Measurements from ENCODE around the gene NKX2-1.
"Not testable (repeated sequence)": the region's sequence is repeated elsewhere in the genome, so short reads cannot be mapped to it uniquely, and the experiment has no call there.

NKX2-1 gene

DNA sequence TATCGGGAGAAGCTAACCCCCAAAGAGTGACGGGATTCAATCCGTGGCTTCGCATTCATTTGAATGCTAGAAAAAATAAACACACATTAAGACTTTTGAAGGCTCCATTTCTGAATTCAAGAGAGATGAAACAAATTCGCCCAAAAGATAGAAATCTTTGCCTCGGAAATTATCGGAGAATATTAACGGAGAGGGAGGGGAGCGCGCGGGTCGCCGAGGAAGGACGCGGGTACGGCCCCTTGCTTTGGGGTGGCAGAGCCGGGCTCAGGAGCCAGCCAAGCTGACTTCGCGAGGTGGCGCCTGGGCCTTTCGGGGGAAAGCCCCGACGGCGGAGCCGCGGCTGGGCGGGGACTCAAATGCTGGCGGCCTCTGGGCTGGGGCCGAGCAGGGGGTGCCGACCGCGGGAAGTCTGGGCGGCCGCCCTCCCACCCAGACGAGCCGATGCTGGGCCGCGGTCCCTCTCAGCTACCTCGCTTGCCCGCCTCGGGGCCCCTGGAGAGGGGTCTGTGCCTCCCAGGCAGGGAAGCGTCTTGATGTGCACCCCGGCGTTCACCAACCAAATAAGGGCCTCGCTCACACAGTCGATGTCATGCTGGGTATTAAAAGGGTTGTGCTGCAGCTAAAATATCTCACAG is 14.7 kb downstream of the NKX2-1 start:
- DNase-seq = no peak

DNA sequence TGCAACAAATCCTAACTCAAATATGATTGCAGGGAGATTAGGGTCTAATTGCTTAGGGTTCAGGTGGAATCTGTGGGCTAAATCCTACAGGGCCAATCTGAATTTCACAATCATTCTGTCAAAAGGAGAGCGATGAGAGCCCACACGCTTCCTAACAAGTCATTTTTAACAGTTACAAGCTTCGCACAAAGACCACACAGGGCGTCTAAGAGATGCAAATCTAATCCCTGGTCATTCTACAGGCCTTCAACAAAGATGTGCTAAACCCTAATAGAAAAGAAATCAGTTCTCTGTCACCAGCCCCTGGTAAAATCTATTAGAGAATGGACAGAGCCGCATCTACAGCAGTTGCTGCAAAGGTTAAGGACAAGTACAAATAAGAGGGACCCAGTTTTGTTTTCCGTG is 15.3 kb downstream of the NKX2-1 start:
- no peak for DNase-seq

DNA sequence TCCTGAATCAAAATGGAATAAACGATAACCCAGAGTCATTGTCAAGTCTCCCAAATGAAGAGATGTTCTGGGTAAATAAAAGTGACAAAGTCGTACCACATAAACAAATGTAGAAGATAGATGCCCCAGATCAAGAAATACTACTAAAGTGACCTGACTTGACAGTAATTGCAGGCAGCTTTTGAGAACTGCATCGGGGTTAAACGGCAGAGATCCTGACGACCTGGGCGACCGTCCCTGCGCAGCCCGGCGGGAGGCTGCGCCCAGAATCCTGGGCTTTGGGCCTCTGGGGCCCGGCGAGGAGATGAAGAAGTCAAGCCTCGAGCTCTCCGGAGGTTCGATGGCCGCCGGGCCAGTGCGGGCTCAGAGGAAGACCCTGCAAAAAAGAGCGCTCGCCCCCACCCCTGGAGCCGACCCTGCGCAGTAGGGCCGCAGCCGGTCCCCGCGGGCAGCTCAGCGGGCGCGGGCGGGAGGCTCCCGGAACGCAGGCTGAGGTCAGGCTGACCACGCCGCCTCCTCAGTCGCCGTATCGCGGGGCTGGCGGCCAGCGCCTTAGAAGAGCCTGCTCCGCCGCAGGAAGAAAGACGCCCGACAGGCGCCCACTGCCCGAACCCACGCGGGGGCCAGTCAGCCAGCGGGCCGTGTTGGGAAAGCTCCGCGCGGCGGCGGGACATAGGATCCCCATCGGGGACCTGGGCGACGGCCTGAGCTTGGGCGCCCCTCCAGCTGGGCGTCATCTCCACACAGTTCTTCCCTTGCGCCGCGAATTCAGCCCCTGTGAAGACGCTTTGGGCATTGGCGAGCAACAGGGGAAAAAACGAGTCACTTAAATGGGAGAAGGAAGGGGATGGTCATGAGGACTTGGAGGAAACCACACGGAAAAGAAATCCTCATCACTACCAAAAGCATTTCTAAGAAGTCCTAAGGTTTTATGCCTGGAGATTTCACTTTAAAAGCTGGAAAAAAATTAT is 16.0 kb downstream of the NKX2-1 start:
- DNase-seq = no peak

DNA sequence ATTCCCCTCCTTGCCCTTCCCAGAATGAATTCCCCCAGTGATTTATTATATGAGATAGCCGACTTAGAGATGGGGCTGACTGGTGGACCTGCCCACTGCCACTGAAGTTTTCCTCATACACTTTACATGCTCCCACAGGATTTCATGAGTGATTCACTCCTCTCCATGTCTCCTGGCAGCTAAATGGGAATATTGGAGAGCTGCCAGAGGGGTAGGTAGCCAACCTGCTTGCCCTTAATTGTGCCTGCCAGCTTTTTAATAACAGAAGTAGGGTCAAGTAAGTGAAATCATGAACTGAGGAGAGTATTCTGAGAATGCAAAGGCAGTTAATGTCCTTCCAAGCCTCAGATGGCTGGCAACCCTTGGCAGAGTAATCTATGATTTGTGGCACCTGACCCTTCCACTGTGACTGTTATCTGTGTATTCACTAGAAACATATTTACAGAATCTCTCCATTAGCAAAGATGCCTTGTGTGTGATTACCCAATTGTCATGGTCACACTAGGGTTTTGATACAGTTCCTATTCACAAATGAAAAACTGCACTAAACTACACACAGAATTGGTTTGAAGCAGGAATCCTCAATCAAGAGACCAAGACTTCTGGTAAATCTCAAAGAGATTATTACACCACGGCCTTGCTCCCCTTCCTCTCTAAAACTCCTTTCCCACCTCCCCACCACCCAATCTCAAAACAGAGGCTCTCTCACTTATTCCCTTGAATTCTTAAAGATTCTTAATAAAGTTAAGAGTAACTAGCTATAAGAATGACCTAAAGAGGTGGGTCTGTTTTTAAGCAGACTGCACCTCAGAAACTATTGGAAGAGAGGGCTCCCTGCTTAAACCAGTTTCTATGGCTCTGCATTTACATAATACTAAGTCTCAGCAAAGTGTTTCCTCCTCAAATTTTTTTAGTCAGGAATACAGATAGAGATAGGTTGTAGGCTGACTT is 17.2 kb downstream of the NKX2-1 start:
- DNase-seq = no peak

DNA sequence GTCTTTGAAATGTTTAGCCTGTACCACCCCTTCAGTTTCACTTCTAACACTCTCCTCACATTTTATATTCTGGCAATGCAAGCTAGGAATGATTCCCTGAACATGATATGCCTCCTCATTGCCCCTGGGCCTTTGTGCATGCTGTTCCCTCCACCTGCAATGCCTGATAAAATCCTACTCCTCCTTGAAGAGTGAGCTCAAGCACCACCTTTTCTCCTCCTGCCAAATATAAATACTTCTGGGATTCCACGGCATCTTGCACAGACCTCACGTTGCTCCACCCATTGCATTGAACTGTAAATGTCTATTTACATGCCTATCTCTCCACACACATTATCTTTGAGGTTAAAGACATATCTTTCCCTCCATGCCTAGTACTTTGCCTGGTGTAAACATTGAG is 21.1 kb downstream of the NKX2-1 start:
- no peak for DNase-seq

DNA sequence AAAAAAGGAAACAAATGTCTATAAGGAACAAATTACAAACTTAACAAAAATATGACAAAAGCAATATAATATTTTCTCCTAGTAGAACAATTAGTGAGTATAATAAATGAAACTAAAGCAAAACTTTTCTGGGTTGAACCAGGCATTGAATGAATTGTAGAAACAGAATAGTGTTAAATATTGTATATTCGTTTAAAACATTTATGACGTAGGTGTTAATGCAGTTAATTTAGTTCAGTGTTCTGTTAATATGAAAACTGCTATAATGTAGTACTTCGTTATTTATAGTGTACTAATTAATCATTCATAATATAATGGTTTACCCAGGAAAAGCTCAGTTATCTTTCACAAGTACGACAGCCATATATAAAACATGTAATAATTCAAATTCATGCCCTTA is 23.7 kb downstream of the NKX2-1 start:
- no peak for DNase-seq

DNA sequence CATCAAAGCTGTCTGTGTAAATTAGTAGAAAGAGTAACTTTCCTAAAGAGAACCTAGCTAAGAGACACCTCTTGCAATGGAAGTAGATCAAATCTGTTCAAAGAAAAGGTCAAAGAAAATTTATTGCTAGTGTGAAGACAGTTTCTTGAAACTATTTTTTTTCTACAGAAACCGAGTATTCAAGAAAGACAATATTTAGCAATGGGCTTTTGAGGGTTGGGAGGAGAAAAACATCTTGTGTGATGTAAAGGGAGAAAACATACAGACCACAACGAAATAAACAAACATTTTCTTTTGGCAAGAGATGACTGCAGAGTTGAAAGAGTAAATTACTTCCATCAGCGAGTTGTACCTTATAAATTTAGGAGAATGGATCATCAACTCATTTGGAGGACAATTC is 24.4 kb downstream of the NKX2-1 start:
- no peak for DNase-seq

DNA sequence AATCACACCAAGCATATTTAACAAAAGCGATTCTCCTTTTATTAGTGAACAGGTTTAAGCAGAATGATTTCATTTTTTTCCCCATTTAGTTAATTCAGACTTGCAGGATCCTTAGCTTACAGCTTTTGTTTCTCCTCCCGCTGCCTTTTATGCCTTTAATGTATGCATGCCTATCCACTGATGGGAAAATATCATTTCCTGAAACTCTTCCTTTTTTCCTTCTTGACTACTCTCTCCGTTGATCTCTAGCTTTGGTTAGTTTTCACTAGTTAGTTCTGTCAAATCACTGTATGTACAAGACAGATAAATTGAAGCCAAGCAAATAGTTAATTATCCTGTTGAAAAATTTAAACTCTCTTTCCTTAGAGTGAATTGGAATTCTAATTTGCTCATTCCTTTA is 26.3 kb downstream of the NKX2-1 start:
- no peak for DNase-seq

DNA sequence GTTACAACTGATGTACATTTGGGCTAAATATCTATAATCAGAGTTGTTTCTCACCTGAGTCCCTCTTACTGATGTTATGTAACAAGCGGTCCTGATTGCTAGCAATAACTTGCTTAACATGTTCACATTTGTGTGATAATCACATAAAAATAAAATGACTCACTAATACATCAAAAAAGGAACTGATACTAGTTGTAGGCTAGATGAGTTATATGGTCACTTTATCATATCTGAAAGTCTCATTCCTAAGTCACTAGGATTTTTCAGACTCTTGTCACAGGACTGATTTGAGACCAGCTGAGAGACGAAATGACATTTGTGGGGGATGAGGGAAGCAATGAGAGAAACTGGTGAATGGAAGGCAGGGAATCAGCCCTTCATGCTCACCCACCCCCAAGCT is 34.3 kb downstream of the NKX2-1 start:
- DNase-seq = no peak

DNA sequence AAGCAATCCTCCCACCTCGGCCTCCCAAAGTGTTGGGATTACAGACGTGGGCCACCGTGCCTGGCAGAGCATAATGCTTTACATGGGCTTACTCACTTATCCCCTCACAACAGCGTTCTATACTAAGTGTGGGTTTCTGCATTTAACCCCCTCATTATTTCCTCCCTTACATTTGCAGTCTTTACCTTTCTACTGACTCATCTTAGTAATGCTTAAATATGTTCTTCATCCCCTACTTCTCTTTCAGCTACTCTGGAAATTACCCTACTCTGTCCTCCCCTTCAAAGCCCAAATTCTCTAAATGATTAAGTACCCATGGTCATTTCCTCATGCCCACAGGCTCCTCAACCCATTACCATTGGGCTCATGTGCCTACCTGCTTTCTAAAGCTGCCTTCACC is 40.7 kb downstream of the NKX2-1 start:
- DNase-seq = no peak

DNA sequence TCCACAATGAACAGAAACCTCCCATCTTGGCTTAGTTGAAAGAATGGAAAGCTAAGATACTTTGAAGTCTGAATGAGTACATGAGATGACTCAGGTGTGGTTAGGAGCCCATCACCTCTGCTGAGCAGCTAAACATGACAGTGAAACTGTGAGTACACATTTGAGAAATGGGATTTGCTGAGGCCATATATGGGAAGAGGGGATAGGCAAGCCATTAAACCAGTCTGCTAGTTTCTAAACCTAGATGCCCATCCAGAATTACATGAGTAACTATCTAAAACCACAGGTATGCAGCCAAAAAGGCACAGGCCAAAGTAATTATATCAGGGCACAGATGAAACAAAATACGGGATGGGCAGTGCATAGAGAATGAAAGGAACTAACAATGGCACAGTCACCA is 41.2 kb downstream of the NKX2-1 start:
- no peak for DNase-seq

DNA sequence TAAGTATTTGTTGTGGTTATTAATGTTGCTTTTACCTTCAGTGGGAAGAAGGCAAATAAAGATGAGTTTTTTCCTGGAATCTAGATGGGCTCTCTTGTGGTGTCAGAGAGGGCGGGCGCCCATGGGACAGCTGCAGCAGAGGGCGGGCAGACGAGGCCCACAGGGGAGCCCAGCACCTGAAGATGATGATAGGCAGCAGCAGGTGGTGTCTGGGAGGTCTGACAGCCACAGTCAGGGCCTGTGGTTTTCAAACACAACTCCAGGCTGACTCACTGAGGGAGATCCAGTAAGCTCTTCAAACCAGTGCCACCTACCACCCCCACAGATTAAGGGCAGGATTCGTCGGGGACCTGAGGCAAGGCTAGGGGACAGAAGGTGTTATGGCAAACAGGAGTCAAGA is 42.8 kb downstream of the NKX2-1 start:
- no peak for DNase-seq

DNA sequence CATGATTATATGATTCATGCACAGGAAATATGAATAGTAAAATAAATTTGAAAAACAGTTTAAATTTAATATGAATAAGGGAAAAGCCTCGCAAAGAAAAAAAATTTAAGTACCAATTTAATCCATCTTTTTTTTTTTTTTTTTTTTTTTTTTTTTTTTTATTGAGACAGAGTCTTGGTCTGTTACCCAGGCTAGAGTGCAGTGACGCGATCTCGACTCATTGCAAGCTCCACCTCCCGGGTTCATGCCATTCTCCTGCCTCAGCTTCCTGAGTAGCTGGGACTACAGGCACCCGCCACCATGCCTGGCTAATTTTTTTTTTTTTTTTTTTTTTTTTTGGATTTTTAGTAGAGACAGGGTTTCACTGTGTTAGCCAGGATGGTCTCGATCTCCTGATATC is 44.0 kb downstream of the NKX2-1 start:
- not testable (repeated sequence) for DNase-seq

DNA sequence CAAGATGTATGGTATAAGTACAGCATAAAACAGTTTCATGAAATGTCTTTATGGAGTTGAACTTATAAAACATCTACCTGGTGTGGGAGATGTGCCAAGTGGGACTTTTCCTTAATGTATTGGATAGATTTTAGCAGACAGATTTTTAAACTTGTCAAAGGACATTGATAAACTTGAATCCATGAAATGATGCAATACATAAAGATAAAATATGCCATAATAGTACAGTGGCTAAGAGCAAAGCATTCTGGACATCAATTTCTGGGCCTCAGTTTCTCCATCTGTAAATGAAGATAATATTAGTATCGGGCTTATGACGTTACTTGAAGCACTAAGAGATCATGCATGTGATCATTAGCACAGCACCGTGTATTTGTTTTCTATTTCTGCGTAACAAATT is 45.4 kb downstream of the NKX2-1 start:
- DNase-seq = no peak

DNA sequence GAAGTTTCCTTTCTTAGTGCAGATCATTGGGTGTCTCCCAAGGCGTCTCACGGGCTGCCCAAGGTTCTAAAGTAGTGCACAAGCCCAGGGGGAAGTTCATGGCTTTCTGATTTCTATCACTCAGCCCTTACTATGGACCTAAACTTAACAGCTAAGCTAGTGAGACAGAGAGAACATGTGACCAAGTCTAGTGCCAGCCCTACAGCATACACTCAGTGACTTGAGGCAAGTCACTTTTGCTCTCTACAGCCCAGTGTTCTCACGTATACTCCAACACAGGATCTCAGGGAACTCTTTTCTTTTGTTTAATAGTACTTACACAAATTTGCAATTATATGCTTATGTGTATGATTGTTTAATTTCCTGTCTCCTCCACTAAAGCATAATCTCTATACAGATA is 48.6 kb downstream of the NKX2-1 start:
- no peak for DNase-seq

DNA sequence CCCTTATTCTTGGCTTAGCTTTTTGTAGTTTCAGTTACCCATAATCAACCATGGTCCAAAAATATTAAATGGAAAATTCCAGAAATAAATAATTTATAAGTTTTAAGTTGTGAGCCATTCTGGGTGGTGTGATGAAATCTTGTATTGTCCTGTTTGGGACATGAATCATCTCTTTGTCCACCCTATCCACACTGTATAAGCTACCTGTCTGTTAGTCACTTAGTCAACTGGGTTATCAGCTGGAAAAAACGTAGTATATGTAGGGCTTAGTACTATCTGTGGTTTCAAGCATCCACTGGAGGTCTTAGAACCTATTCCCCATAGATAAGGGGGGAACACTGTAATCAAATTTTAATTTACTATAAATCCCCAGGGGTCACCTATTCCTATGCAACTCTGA is 52.7 kb downstream of the NKX2-1 start:
- DNase-seq = no peak
